Measurements from ENCODE around the gene YTHDC2.
"Not testable (repeated sequence)": the region's sequence is repeated elsewhere in the genome, so short reads cannot be mapped to it uniquely, and the experiment has no call there.

The YTHDC2 gene

GRCh38 chr5:113520899-113521298 lies 7.4 kb downstream of the YTHDC2 start:
- DNase-seq, result no peak

- DNase-seq, result no peak
Observed at GRCh38 chr5:113523168-113523567, 9.7 kb downstream of the YTHDC2 start.

- DNase-seq, result no peak
Observed at GRCh38 chr5:113524927-113525326, 11.4 kb downstream of the YTHDC2 start.

- no peak for DNase-seq
Observed at GRCh38 chr5:113526421-113526820, 12.9 kb downstream of the YTHDC2 start.

GRCh38 chr5:113527746-113528145 lies 14.3 kb downstream of the YTHDC2 start:
- DNase-seq, result no peak

- DNase-seq, result no peak
Observed at GRCh38 chr5:113531481-113532159, 18.1 kb downstream of the YTHDC2 start.

- DNase-seq, result no peak
Observed at GRCh38 chr5:113538313-113538712, 24.8 kb downstream of the YTHDC2 start.

- DNase-seq, result no peak
Observed at GRCh38 chr5:113546703-113547183, 33.2 kb downstream of the YTHDC2 start.

GRCh38 chr5:113548396-113548795 lies 34.9 kb downstream of the YTHDC2 start:
- no peak for DNase-seq

- DNase-seq, result no peak
Observed at GRCh38 chr5:113552137-113552536, 38.6 kb downstream of the YTHDC2 start.

- DNase-seq, result no peak
Observed at GRCh38 chr5:113552620-113553019, 39.1 kb downstream of the YTHDC2 start.

GRCh38 chr5:113562828-113563400 lies 49.4 kb downstream of the YTHDC2 start:
- DNase-seq, result no peak

GRCh38 chr5:113569396-113569795 lies 55.9 kb downstream of the YTHDC2 start:
- no peak for DNase-seq

GRCh38 chr5:113572716-113573115 lies 59.2 kb downstream of the YTHDC2 start:
- no peak for DNase-seq

- no peak for DNase-seq
Observed at GRCh38 chr5:113574417-113574816, 60.9 kb downstream of the YTHDC2 start.

GRCh38 chr5:113575074-113575473 lies 61.6 kb downstream of the YTHDC2 start:
- no peak for DNase-seq

- no peak for DNase-seq
Observed at GRCh38 chr5:113578091-113578490, 64.6 kb downstream of the YTHDC2 start.

- DNase-seq, result no peak
Observed at GRCh38 chr5:113581388-113581787, 67.9 kb downstream of the YTHDC2 start.

GRCh38 chr5:113598150-113598549 lies 84.7 kb downstream of the YTHDC2 start:
- no peak for DNase-seq

- DNase-seq, result no peak
Observed at GRCh38 chr5:113598926-113599325, 85.4 kb downstream of the YTHDC2 start.

- DNase-seq, result no peak
Observed at GRCh38 chr5:113600255-113600905, 86.9 kb downstream of the YTHDC2 start.

GRCh38 chr5:113601423-113601822 lies 87.9 kb downstream of the YTHDC2 start:
- no peak for DNase-seq

GRCh38 chr5:113603246-113603645 lies 89.8 kb downstream of the YTHDC2 start:
- not testable (repeated sequence) for DNase-seq
